Measurements from ENCODE around the gene AP3B2.

- TF ChIP-seq CTCF (IDR thresholded peaks at IDR 0.05) (no peak), POLR2A (IDR thresholded peaks at IDR 0.05) (no peak)
These were observed 507 bp upstream of the AP3B2 start for GRCh38 chr15:82710208-82710555.
